GM18502 (cell line): Measurements from ENCODE around the gene ABLIM2.
"Not testable (repeated sequence)": the region's sequence is repeated elsewhere in the genome, so short reads cannot be mapped to it uniquely, and the experiment has no call there.

Source experiments
- ATAC-seq: cut with Tn5 transposase; IDR thresholded peaks from one replicate; pipeline ENCODE4 v1.9.1; 2021; ENCODE audit warnings: mild to moderate bottlenecking; ENCODE audit not compliant: unreplicated experiment, poor library complexity

The ABLIM2 gene

DNA sequence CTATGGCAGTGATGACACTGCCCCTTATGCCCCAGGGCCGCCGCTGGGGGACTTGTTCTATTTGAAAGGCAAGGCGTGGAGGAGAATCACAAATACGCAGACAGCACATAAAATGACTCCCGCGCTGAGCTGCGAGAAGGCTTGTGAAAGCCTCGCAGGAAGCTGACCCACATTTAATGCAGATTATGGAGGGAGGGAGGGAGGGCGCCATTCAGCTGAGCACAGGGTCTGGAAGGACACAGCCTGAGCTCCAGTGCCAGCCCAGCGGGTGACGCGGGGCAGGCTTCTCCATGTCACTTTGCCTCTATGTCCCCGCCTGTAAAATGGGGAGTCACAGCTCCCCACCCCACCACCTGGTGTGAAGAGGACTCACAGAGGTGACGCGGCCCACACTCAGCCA, 14.3 kb downstream of the ABLIM2 start:
- ATAC-seq, result no peak

DNA sequence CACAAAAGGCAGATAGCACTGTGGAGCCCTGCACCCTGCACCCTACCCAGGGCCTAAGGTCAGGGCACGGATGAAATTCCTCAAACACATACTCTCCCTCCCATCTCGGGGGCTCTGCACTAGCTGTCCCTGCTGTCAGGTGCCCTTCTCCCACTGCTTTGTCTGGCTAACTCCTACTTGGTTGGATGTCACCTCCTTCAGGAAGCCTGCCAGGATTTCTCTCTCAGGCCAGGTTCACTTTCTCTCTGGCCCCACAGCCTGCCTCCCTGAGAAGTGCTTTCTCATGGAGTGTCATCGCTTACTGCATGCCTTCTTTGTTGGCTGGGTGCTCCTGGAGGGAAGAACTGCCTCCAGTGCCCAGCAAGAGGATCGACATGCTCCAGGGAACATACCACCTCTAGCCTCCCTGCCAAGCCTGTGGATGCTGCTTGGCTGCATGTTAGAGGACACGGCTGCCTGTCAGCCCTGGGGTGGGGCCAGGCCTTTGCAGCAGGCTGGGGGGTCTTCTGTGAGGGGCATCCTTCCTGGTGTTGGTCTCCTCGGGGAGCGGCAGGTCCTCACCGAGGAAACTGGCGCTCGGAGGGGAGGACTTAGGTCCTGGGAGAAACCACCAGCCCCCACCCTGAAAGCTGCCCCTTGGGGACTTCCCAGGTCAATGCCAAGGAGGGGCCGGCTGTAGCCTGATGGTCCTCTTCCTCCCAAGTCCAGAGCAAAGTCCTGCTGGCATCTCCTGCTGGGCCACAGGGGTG, 15.0 kb downstream of the ABLIM2 start:
- ATAC-seq, result no peak

DNA sequence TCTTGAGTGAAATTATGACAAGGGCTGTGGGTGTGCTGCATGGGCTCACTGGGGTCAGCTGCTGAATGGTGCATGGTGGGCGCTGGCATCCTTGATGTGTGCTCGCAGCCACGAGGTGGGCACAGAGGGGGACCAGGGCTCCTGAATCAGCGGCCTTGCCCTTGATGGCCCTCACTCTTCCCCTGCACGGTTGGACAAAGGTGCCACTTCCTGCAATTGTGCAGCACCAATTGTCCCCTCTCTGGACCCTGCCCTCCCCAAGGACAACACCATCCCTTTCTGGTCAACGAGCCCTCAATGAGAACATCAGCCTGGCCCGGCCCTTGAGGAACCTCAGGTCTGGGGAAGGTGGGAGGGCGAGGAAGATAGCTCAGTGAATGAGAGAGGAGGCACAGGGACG, 16.1 kb downstream of the ABLIM2 start:
- no peak for ATAC-seq

DNA sequence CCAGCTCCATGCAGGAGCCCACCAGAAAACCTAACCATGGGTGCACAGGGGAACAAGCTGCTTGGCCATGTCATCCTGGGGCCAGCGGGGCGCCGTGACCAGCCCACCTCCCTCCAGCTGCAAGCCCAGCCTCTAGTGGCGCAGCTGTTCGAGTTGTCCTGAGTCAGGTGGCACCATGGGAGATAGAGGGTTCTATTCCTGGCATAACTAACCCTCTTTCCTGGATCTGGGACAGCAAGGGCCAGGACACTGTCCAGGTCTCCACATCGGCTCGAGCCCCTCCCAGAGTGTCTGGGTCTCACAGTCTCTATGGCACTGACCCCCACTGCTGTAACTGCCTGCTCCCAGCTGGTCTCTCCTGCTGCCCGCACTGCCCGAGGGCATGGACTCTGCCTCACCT, 16.7 kb downstream of the ABLIM2 start:
- ATAC-seq, result no peak

DNA sequence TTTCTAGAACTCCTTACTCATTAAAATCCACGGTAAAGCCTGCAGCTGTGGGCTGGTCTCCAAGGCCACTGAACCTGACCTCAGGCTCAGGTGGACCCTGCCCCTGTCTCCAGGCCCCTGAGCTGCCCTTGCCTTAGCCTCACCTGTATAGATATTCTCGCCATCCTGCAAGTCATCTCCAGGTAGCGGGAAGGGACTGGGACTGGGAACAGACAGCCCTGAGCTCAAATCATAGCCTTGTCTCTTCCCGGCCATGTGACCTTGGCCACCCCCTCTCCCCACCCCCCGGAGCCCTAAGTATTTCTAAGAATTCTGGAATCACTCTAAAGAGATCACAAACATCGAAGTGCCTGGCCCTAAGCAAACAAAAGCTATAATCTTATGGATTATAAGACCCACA, 17.7 kb downstream of the ABLIM2 start:
- ATAC-seq, result no peak

DNA sequence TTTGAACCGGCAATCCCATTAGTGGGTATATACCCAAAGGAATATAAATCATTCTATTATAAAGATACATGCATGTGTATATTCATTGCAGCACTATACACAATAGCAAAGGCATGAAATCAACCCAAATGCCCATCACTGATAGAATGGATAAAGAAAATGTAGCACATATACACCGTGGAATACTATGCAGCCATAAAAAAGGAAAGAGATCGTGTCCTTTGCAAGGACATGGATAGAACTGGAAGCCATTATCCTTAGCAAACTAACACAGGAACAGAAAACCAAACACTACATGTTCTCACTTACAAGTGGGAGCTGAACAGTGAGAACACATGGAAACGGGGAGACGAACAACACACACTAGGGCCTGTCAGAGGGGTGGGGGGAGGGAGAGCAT, 18.9 kb downstream of the ABLIM2 start:
- ATAC-seq, result not testable (repeated sequence)

DNA sequence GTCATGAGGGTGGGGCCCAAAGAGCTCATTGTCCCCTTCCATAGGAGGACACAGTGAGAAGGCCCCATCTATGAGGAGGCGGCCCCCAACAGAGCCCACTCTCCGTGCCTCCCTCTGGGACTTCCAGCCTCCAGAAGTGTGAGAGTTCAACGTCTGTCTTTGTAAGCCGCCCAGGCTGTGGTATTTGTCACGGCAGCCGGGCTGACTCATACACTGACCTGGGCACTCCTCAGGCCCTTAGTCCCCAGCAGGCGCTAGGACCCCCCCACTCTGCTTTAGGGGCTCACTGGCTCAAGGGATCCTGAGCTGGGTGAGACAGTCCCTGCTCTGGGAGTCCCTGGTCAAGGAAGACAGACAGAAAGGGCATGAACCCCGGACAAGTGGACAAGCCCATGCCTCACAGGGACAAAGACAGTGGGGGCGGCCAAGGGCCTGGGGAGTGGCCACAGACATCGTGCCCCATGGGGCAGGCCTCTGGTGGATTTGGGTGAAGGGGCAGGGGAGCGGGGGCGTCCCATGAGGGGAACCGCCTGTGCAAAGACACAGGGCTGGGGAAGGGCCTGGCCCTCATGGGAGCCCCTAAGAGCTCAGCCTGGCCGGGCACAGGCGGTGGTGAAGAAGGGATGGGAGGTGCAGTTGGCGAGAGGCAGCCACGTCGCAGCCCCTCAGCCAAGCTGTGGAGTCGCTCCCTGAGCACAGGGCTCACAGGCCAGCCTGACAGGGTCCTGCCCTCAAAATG, 21.5 kb downstream of the ABLIM2 start:
- no peak for ATAC-seq

DNA sequence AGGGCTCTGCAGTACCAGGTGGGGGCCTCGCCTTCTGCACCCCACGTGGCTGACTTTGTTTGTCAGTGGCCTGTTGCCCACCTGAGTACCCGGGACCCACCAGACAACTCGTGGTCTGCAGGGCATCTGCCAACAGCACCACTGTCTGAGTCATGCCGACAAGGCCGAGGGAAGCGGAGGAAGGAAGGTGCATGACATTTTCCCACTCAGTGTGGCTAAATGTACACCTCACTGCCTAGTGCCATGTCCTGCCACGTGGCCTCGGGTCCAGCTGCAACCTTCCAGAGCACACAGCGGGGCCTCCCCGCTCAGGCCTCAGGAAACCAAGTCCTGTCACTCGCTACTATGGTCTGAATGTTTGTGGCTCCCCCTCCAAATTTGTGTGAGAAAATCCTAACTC, 22.1 kb downstream of the ABLIM2 start:
- ATAC-seq, result no peak

DNA sequence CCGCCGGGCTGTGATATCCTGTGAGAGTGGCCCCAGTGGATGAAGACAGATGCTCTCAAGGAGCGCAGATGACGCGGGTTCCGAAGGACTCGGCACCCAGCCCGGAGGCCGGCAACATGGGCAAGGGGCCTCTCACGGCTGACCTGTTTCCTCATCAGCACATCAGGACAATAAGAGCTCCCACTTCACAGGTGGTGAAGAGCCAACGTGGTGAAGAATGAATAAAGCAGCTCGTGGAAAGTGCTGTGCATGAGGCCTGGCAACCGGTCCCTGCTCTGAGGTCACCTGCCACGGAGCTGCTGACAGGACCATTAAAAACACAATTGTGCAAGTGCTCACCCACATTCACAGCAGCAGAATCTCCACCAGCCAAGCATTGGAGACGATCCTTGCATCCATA, 22.9 kb downstream of the ABLIM2 start:
- ATAC-seq, result no peak

DNA sequence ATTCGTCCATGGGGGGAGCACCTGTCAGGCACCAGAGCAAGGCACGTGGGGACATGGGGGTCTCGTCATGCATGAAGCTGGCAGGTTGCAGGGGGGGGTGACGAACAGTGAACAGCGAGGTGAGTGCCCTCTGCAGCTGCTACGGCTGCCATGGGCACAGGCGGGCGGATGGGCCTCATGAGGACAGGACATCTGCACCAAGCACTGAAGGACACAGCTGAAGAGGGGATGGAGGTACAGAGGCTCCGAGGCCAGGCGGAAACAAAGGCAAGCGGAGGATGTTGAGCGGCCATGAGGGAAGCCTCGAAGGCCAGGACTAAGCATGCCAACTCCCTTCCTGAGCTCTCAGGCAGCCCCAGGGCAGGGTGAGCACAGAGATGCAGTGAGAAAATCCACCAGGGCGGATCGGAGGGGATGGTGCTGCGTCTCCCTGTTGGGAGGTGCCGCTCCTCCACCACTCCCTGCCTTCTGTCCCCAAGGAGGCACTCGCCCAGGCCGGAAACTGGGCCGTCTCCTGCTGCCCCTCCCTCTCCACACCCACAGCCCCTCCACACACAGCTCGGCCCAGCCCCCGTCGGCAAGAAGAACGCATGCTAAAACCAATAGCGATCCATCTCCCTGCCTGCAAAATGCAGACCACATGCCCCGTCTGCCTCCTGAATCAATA, 24.6 kb downstream of the ABLIM2 start:
- ATAC-seq, result no peak

DNA sequence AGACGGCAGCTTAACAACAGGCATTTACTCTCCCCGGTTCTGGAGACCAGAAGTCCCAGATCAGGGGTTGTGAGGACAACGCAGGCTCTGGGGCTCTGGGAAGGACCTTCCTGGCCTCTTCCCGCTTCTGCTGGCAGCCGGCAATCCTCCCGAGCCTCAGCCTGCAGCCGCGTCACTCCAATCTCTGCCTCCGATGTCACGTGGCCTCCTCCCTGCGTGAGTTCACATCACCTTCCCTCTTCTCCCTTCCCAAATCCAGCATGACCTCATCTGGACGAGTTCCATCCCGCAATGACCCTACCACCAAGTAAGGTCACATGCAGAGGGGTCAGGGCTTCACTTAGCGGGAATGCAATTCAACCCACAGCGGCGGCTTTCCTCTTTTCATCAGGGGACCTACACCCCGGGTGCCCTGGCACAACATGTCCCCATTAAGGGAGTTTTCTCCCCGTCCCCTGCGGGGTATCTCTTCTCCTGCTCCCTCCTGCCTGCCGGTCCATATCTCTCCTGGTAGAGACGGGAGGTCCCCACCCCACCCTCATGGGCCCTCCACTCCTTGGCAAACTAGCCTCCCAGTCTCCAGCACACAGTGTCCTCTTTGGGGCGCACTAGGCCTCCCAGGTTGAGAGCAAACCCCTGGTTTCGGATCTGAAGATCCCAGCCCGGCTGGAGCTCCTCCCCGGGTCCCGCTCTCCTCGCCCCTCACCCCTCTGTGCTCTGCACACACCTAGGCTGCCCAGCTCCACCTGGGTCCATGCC, 25.5 kb downstream of the ABLIM2 start:
- ATAC-seq, result no peak

DNA sequence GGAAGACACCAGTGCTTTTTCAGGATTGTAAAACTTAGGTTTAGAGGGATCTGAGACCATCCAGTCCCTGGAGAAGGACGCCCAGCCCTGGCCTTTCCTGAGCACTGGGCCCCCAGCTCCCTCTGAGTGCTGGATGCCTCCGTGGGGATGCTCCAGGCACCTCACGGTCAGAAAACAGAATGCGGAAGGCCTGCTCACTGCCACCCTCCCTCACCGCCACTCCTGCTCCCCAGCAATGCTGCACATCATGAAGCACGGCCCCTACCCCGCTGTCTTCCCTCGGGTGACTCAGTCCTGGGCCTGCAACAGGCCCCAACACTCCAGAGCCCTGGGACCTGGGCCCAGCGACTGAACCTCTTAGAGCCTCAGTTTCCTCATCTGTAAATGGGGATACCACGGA, 26.2 kb downstream of the ABLIM2 start:
- no peak for ATAC-seq

DNA sequence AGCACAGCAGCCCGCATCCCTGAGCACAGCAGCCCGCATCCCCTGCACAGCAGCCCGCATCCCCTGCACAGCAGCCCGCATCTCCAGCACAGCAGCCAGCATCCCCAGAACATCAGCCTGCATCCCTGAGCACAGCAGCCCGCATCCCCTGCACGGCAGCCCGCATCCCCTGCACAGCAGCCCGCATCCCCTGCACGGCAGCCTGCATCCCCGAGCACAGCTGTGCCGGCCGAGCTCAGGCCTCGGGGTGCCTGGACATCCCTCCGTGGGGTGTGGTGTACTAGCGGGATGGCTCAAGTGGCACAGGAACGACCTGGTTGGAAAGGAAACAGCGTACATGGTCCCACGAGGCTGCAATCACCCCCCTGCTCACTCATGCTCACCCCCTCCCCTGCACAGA, 26.8 kb downstream of the ABLIM2 start:
- no peak for ATAC-seq

DNA sequence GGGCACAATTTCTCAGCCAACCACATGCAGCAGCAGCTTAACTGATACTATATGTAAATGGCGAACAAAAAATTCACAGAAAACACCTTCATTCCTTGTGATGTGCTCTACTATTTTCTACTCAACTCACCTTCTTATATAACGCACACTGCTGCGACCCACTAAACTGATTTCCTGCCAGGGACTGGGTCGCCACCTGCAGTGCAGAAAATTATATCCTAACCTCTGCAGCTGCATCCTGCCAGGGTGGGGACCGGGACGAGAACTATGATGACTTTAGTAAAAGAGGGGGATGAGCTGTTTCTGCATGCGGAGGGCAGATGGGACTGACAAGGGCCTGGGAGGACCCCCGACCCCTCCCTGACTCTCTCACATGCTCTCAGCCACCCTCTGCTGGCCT, 27.4 kb downstream of the ABLIM2 start:
- ATAC-seq, result no peak

DNA sequence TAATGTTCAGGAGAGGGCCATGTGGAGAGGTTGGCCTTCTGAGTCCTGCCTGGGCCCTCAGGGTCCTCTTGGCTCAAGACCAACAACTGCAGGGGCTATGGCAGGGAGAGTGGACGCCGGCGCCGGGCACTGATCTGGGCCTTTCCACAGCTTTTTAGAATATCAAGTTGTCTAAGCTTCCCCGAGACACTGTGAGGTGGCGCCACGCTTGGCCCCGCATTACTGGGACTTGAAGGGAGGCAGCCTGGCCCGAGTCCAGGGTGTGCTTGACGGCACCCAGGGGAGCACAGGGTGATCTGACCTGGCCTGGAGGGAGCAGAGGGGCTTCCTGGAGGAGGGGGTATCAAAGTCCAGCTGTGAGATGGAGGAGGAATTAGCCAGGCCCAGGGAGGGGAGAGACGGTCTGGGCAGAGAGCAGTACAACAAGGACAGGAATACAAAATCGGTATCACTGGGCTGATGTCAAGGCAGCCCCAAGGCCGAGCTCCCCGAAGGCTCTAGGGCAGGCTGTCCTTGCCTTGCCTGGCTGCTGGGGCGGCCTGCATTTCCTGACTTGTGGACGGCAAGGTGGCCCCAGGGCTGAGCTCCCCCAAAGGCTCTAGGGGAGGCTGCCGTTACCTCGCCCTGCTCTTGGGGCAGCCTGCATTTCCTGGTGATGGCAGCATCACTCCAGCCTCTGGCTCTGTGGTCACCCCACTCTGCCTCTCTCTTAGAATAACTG, 28.1 kb downstream of the ABLIM2 start:
- no peak for ATAC-seq

DNA sequence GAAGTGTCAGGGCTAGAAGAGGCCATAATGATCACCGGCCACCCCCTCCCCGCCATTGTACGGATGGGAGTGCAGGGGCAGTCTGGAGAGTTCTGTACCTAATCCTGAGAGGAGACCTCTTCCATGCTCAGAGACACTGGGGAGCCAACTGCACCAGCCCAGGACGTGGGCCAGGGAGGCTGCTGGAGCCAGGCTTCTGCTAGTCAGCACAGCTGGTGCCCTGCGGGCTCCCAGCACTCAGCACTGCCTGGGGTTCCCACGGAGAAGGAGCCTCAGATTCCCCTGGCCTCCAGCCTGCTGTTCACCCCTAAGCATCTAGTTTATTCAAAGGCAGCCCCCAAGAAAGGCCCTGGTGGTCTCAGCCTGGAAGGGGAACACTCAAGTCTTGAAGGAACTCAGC, 28.8 kb downstream of the ABLIM2 start:
- no peak for ATAC-seq

DNA sequence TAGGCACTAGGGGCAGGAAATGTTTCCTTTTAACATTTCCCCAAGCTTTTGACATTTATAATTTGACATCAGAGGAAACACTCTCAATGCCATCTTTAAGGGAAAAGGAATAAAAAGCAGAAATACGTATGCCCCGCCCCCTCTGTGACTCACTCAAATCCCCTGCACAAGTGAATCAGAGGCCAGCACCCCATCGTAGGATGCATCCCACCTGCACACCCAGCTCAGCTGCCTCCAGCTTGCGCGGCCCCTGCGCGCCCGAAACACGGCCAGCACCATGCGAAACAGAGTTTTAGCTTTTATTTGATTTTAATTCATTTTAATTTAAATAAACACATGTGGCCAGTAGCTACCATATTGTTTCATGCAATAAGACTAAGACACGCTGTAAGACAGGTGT, 29.5 kb downstream of the ABLIM2 start:
- no peak for ATAC-seq

DNA sequence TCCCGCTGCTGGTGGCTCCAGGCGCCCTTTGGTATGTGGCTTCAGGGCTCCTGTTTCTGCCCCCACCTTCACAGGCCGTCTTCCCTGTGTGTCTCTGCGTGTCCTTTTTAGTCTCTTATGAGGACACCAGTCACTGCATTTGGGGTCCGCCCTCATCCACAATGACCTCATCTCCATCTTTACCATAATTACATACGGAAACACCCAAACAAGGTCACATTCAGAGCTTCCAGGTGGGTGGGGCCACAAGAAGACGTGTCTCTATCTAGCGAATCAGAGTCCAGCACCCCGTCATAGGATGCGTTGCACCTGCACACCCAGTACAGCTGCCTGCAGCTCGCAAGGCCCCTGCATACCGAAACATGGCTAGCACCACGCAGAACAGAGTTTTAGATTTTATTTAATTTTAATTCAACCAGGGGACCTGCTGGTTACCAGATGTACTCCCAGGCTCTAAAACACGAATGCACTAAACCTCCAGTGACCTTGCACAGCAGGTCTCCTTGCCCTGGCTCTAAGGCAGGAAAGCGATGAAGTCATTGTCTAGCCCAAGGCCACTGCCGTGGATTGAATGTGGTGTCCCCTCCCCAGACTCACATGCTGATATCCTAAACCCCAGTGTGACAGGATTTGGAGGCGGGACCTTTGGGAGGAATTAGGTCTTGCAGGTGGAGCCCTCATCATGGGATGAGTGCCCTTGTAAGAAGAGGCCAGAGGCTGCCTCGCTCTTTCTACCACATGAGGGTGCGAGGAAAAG, 30.3 kb downstream of the ABLIM2 start:
- no peak for ATAC-seq

DNA sequence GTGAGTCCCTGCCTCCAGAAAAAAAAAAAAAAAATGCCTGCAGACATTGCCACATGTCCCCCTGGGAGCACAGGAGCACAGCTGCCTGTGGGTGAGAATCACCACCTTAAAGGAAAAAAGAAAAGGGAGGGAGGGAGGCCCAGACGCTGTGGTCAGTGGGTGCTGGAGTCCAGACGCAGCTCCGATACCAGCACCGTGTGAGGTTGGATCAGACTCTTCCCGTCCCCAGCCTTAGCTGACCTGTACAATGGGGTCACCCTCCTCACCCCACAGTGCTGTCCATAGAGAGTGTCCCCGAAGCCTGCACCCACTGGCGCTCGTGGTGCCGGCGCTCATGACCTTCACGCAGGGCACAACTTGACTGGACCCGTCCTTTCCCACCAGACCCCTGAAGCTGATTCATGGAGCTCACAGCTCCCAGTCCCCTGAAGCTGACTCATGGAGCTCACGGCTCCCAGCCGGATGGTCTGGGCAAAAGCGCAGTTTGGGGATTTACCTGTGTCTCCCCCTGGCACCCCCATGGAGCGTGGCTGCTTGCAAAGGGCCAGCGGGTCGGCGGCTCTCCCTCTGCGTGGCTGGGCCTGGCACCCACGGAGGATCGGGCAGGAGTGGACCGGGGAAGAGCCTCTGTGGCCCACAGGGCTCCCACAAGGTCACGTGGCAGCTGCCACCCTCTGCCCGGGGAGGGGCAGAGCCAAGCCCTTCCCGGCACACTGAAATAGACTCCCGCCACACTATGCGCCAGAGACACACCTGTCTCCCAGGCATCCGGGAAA, 31.4 kb downstream of the ABLIM2 start:
- ATAC-seq, result no peak
